ENCODE measurements around the gene BRSK2. TPM values are rescaled to one million over a fixed set of nuclear protein-coding genes. Genes with fewer than 3 reads are reported as not detected.
A peak's percentile ranks its signal among the peaks of the same experiment; 100 is the strongest.

Gene BRSK2
- total RNA-seq, 1 donor from 2014 or later = 49.2 TPM

- Mint-ChIP-seq H3K4me1 (ENCODE audit: low read depth) (no peaks in the 10 kb centered on the region), H3K27me3 (no peaks in the 10 kb centered on the region), H3K36me3 (ENCODE audit: insufficient read depth) (peaks cover 4% of the 10 kb centered on the region), H3K9me3 (ENCODE audit: low read depth) (no peaks in the 10 kb centered on the region), H3K27ac (peak overlapping the region; percentile 35), H3K4me3 (ENCODE audit: low read depth) (no peak overlapping the region)
- no peak for TF ChIP-seq CTCF (IDR thresholded peaks at IDR 0.05; ENCODE audit: unreplicated experiment)
- DNase-seq (ENCODE audit: low spot score, unreplicated experiment) = no peak
Measured at GRCh38 chr11:1466784-1467183, 77.0 kb downstream of the BRSK2 start.

- DNase-seq (ENCODE audit: low spot score, unreplicated experiment) = no peak
- Mint-ChIP-seq H3K27me3 (no peaks in the 10 kb centered on the region), H3K27ac (no peak overlapping the region), H3K4me1 (ENCODE audit: low read depth) (no peaks in the 10 kb centered on the region), H3K4me3 (ENCODE audit: low read depth) (no peak overlapping the region), H3K36me3 (ENCODE audit: insufficient read depth) (peaks cover 4% of the 10 kb centered on the region), H3K9me3 (ENCODE audit: low read depth) (no peaks in the 10 kb centered on the region)
- TF ChIP-seq CTCF (IDR thresholded peaks at IDR 0.05; ENCODE audit: unreplicated experiment) = no peak
Measured at GRCh38 chr11:1467270-1467669, 77.5 kb downstream of the BRSK2 start.

GRCh38 chr11:1468002-1468401 is 78.3 kb downstream of the BRSK2 start:
- Mint-ChIP-seq H3K27me3 (no peaks in the 10 kb centered on the region), H3K4me1 (ENCODE audit: low read depth) (no peaks in the 10 kb centered on the region), H3K36me3 (ENCODE audit: insufficient read depth) (peaks cover 4% of the 10 kb centered on the region), H3K4me3 (ENCODE audit: low read depth) (no peak overlapping the region), H3K9me3 (ENCODE audit: low read depth) (no peaks in the 10 kb centered on the region), H3K27ac (no peak overlapping the region)
- no peak for DNase-seq (ENCODE audit: low spot score, unreplicated experiment)
- no peak for TF ChIP-seq CTCF (IDR thresholded peaks at IDR 0.05; ENCODE audit: unreplicated experiment)

- TF ChIP-seq CTCF (IDR thresholded peaks at IDR 0.05; ENCODE audit: unreplicated experiment) = no peak
- Mint-ChIP-seq H3K4me1 (ENCODE audit: low read depth) (no peaks in the 10 kb centered on the region), H3K36me3 (ENCODE audit: insufficient read depth) (peaks cover 4% of the 10 kb centered on the region), H3K27me3 (no peaks in the 10 kb centered on the region), H3K4me3 (ENCODE audit: low read depth) (no peak overlapping the region), H3K9me3 (ENCODE audit: low read depth) (no peaks in the 10 kb centered on the region), H3K27ac (no peak overlapping the region)
- no peak for DNase-seq (ENCODE audit: low spot score, unreplicated experiment)
Measured at GRCh38 chr11:1468473-1469066, 78.8 kb downstream of the BRSK2 start.

- Mint-ChIP-seq H3K36me3 (ENCODE audit: insufficient read depth) (peaks cover 3% of the 10 kb centered on the region), H3K4me1 (ENCODE audit: low read depth) (no peaks in the 10 kb centered on the region), H3K27ac (no peak overlapping the region), H3K27me3 (no peaks in the 10 kb centered on the region), H3K4me3 (ENCODE audit: low read depth) (no peak overlapping the region), H3K9me3 (ENCODE audit: low read depth) (no peaks in the 10 kb centered on the region)
- TF ChIP-seq CTCF (IDR thresholded peaks at IDR 0.05; ENCODE audit: unreplicated experiment) = no peak
- no peak for DNase-seq (ENCODE audit: low spot score, unreplicated experiment)
Measured at GRCh38 chr11:1469287-1469910, 79.7 kb downstream of the BRSK2 start.

Measured in progenitor cell of endocrine pancreas (in vitro differentiated cells).